ENCODE results near the gene DSTN. TPM values are rescaled to one million over a fixed set of nuclear protein-coding genes. Genes with fewer than 3 reads are reported as not detected.

DSTN gene
- total and polyA plus RNA-seq, 2 experiments from 2014 or later = 162 to 459 TPM

- Histone ChIP-seq H3K4me2 (no peak overlapping the region), H4K20me1 (replicated peaks; ENCODE audit: insufficient read depth) (no peaks in the 10 kb centered on the region), H3F3A (replicated peaks; ENCODE audit: low read depth) (peaks cover 3% of the 10 kb centered on the region), H3K27ac (ENCODE audit: low read depth) (no peak overlapping the region), H3K36me3 (ENCODE audit: insufficient read depth) (no peaks in the 10 kb centered on the region), H3K4me1 (ENCODE audit: insufficient read depth) (no peaks in the 10 kb centered on the region), H3K4me3 (no peak overlapping the region), H3K79me2 (replicated peaks; ENCODE audit: insufficient read depth) (no peaks in the 10 kb centered on the region), H3K27me3 (ENCODE audit: insufficient read depth) (peaks cover 3% of the 10 kb centered on the region), H2AFZ (no peak overlapping the region), H3K9me2 (ENCODE audit: insufficient read depth) (no peaks in the 10 kb centered on the region)
- no peak for ATAC-seq
- Mint-ChIP-seq H3K9me3 (no peaks in the 10 kb centered on the region), H3K27me3 (ENCODE audit: insufficient read depth, low read depth, poor library complexity) (peaks cover 7% of the 10 kb centered on the region), H3K36me3 (ENCODE audit: low read depth) (no peaks in the 10 kb centered on the region), H3K4me3 (no peak overlapping the region), H3K4me1 (peaks cover 7% of the 10 kb centered on the region; the same call in 2 of the 3 replicates), H3K27ac (no peak overlapping the region)
- TF ChIP-seq NANOG (IDR thresholded peaks at IDR 0.05; ENCODE audit: borderline replicate concordance) (no peak), REST (IDR thresholded peaks at IDR 0.05; ENCODE audit: unreplicated experiment) (no peak), JUNB (IDR thresholded peaks at IDR 0.05; ENCODE audit: unreplicated experiment) (no peak), POLR2AphosphoS5 (IDR thresholded peaks at IDR 0.05; ENCODE audit: low read depth) (no peak)
- no peak for DNase-seq (ENCODE audit: low spot score)
These were observed 44.7 kb upstream of the DSTN start for GRCh38 chr20:17525132-17525531.

DNA sequence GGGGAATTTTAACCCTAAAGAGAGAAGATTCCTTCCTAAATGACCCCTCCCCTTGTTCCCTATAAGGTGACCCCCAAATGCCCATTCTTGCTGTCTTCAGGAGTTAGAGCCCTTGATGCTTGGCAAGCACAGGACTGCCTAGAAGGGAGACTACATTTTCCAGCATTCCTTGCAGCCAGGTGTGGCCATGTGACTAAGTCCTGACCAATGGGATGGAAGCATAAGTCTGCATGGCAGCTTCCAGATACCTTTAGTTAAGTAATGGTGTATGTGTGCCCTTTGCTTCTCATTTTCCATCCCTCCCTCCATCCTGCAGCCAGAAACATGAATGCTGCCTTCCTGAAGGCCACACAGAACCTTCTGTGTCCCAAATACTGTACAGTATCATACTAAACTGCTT, 44.2 kb upstream of the DSTN start:
- Histone ChIP-seq H3K4me1 (ENCODE audit: insufficient read depth) (peaks cover 3% of the 10 kb centered on the region; the same call in 1 of the 2 replicates), H3K79me2 (replicated peaks; ENCODE audit: insufficient read depth) (no peaks in the 10 kb centered on the region), H2AFZ (peak overlapping the region; percentile 68; the same call in 1 of the 2 replicates), H4K20me1 (replicated peaks; ENCODE audit: insufficient read depth) (no peaks in the 10 kb centered on the region), H3K9me2 (ENCODE audit: insufficient read depth) (no peaks in the 10 kb centered on the region), H3F3A (replicated peaks; ENCODE audit: low read depth) (peaks cover 7% of the 10 kb centered on the region), H3K4me2 (no peak overlapping the region), H3K4me3 (no peak overlapping the region), H3K27me3 (ENCODE audit: insufficient read depth) (peaks cover 8% of the 10 kb centered on the region), H3K27ac (ENCODE audit: low read depth) (no peak overlapping the region), H3K36me3 (ENCODE audit: insufficient read depth) (no peaks in the 10 kb centered on the region)
- no peak for TF ChIP-seq ZNF114 (CRISPR knock-in tag; IDR thresholded peaks at IDR 0.05)
- TF ChIP-seq, protein P1, sequence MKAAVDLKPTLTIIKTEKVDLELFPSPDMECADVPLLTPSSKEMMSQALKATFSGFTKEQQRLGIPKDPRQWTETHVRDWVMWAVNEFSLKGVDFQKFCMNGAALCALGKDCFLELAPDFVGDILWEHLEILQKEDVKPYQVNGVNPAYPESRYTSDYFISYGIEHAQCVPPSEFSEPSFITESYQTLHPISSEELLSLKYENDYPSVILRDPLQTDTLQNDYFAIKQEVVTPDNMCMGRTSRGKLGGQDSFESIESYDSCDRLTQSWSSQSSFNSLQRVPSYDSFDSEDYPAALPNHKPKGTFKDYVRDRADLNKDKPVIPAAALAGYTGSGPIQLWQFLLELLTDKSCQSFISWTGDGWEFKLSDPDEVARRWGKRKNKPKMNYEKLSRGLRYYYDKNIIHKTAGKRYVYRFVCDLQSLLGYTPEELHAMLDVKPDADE (IDR thresholded peaks at IDR 0.05) = peak; percentile 54; the same call in 1 of the 2 replicates
- TF ChIP-seq REST (IDR thresholded peaks at IDR 0.05; ENCODE audit: unreplicated experiment) = no peak
- TF ChIP-seq JUNB (IDR thresholded peaks at IDR 0.05; ENCODE audit: unreplicated experiment) = no peak
- no peak for TF ChIP-seq EZH2 (IDR thresholded peaks at IDR 0.05; ENCODE audit: low read depth, unreplicated experiment)
- TF ChIP-seq EZH2phosphoT487 (IDR thresholded peaks at IDR 0.05; ENCODE audit: unreplicated experiment) = no peak
- TF ChIP-seq, protein P2, sequence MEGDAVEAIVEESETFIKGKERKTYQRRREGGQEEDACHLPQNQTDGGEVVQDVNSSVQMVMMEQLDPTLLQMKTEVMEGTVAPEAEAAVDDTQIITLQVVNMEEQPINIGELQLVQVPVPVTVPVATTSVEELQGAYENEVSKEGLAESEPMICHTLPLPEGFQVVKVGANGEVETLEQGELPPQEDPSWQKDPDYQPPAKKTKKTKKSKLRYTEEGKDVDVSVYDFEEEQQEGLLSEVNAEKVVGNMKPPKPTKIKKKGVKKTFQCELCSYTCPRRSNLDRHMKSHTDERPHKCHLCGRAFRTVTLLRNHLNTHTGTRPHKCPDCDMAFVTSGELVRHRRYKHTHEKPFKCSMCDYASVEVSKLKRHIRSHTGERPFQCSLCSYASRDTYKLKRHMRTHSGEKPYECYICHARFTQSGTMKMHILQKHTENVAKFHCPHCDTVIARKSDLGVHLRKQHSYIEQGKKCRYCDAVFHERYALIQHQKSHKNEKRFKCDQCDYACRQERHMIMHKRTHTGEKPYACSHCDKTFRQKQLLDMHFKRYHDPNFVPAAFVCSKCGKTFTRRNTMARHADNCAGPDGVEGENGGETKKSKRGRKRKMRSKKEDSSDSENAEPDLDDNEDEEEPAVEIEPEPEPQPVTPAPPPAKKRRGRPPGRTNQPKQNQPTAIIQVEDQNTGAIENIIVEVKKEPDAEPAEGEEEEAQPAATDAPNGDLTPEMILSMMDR (conservative IDR thresholded peaks at IDR 0.05; ENCODE audit: low read depth in 2 of 2) = no peak
- peaks cover 4% of the 10 kb centered on the region for H3K4me1 Mint-ChIP-seq
- no peak overlapping the region for H3K27ac Mint-ChIP-seq
- peak; percentile 95 for ATAC-seq
- no peaks in the 10 kb centered on the region for H3K9me3 Mint-ChIP-seq
- peak; percentile 79 for DNase-seq (ENCODE audit: low spot score)
- H3K4me3 Mint-ChIP-seq = peak overlapping the region; percentile 56; the same call in 2 of the 3 replicates
- H3K27me3 Mint-ChIP-seq (ENCODE audit: insufficient read depth, low read depth, poor library complexity) = peaks cover 12% of the 10 kb centered on the region
- no peaks in the 10 kb centered on the region for H3K36me3 Mint-ChIP-seq (ENCODE audit: low read depth)

Data from GM23338 (cell line).